ENCODE measurements around the gene RHBDL1.

DNA sequence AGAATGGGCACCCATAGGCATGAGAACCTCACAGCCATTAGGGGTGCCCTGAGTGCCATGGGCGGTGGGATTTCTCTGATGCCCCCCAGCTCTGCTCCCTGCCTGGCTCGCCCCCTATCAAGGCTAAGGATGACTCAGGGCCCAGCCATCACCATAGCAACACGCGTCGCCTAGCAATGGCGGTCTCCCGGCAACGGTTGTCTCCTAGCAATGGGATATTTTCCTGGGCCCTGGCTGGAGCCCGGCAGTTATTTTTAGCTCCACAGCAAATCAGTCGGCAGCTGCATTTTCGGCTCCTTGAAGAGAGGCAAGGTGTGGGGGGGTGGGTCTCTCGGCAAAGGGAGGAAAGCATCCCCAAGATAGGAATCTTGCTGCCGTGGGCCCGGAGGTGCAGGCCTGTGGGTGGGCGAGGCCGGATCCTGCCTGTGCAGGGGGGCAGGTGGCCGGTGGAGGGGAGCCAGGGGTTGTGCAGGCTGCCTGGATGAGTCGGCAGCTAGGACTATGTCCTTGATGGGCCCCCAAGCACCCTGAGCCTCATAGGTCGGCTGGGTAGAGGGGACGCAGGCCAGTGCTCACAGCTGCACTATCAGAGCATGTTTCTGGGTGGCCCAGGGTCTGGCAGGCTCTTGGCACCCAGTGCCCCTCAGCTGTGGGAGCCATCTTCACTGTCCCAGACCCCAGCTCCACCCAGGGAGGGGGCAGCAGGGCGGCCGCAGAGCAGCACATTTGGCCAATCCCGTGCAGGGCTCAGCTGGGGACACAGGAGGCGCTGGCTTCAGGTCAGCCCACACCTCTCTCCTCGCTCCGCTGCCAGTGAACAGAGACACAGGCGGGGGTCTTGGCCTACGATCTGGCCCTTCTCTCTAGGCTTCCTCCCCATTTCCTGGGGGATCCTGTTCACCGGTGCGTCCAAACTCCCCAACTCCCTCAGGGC, 34.4 kb downstream of the RHBDL1 start:
- TF ChIP-seq, protein P1, sequence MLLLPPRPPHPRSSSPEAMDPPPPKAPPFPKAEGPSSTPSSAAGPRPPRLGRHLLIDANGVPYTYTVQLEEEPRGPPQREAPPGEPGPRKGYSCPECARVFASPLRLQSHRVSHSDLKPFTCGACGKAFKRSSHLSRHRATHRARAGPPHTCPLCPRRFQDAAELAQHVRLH (tag by site-specific recombination; IDR thresholded peaks at IDR 0.05) = no peak
- TF ChIP-seq, protein P2, sequence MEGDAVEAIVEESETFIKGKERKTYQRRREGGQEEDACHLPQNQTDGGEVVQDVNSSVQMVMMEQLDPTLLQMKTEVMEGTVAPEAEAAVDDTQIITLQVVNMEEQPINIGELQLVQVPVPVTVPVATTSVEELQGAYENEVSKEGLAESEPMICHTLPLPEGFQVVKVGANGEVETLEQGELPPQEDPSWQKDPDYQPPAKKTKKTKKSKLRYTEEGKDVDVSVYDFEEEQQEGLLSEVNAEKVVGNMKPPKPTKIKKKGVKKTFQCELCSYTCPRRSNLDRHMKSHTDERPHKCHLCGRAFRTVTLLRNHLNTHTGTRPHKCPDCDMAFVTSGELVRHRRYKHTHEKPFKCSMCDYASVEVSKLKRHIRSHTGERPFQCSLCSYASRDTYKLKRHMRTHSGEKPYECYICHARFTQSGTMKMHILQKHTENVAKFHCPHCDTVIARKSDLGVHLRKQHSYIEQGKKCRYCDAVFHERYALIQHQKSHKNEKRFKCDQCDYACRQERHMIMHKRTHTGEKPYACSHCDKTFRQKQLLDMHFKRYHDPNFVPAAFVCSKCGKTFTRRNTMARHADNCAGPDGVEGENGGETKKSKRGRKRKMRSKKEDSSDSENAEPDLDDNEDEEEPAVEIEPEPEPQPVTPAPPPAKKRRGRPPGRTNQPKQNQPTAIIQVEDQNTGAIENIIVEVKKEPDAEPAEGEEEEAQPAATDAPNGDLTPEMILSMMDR (tag by site-specific recombination; IDR thresholded peaks at IDR 0.05) = no peak
- TF ChIP-seq ZNF140 (tag by site-specific recombination; IDR thresholded peaks at IDR 0.05) = no peak
- TF ChIP-seq PRDM1 (tag by site-specific recombination; IDR thresholded peaks at IDR 0.05) = no peak
- TF ChIP-seq, protein P3, sequence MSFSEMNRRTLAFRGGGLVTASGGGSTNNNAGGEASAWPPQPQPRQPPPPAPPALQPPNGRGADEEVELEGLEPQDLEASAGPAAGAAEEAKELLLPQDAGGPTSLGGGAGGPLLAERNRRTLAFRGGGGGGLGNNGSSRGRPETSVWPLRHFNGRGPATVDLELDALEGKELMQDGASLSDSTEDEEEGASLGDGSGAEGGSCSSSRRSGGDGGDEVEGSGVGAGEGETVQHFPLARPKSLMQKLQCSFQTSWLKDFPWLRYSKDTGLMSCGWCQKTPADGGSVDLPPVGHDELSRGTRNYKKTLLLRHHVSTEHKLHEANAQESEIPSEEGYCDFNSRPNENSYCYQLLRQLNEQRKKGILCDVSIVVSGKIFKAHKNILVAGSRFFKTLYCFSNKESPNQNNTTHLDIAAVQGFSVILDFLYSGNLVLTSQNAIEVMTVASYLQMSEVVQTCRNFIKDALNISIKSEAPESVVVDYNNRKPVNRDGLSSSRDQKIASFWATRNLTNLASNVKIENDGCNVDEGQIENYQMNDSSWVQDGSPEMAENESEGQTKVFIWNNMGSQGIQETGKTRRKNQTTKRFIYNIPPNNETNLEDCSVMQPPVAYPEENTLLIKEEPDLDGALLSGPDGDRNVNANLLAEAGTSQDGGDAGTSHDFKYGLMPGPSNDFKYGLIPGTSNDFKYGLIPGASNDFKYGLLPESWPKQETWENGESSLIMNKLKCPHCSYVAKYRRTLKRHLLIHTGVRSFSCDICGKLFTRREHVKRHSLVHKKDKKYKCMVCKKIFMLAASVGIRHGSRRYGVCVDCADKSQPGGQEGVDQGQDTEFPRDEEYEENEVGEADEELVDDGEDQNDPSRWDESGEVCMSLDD (tag by site-specific recombination; IDR thresholded peaks at IDR 0.05) = no peak
- no peak for TF ChIP-seq BCL11A (tag by site-specific recombination; IDR thresholded peaks at IDR 0.05; ENCODE audit: low read depth)
- no peak for TF ChIP-seq SALL2 (tag by site-specific recombination; IDR thresholded peaks at IDR 0.05; ENCODE audit: borderline replicate concordance)
- no peak for TF ChIP-seq ZNF157 (tag by site-specific recombination; IDR thresholded peaks at IDR 0.05)
- peak; percentile 16; the same call in 1 of the 2 replicates for TF ChIP-seq SP2 (tag by site-specific recombination; IDR thresholded peaks at IDR 0.05)
- TF ChIP-seq HOXA7 (CRISPR knock-in tag; IDR thresholded peaks at IDR 0.05; ENCODE audit: borderline replicate concordance) = no peak
- no peak for TF ChIP-seq KLF1 (tag by site-specific recombination; IDR thresholded peaks at IDR 0.05)
- no peak for TF ChIP-seq ZNF521 (tag by site-specific recombination; IDR thresholded peaks at IDR 0.05)
